ENCODE results near the gene ATAD2B.

DNA sequence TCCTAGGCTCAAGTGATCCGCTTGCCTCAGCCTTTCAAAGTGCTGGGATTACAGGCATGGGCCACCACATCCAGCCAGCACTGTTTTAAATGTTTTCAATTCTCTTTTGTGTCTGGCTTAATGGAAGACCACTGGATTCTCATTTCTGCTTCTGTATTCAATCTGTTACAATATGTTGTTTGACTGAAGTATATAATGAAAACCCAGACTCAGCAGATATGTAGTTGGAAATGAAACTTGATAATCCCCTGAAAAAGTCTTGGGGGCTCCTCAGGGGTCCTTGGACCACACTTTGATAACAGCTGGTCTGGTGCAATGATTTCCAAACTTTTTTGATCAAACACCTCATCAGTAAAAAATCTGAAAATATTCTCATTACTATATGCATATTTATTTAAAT, 132.7 kb downstream of the ATAD2B start:
- no peak for TF ChIP-seq CTCF (IDR thresholded peaks at IDR 0.05 in 8 of 11, conservative IDR thresholded peaks at IDR 0.05 in 3 of 11)
- TF ChIP-seq POLR2AphosphoS5 (IDR thresholded peaks at IDR 0.05) = no peak
